ENCODE measurements around the gene C7orf25. TPM values are rescaled to one million over a fixed set of nuclear protein-coding genes. Genes with fewer than 3 reads are reported as not detected.

The C7orf25 gene
- total RNA-seq, 2 experiments from 2014 or later, result 5.6 to 6.8 TPM

DNA sequence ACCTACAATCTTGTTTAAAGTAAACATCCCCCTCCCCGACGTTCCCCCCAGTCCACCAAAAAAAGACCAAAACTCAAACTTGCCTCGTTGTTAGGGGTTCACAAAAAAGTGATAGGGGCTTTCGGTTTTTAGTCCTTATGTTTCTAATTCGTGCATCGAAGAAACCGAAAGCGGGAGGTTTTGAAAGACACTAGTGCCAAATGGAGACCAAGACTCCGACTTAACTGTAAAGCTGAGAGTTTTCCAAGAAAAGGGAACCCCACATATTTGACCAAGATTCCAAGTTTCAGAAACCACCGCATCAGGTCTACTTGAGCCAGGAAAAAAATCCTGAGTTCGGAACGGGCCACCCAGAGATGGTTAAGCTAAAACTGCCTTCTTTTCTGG, 19.6 kb upstream of the C7orf25 start:
- CTCF ChIA-PET, result interaction anchor here (0.9 to 4.3 kb wide), 3 partner anchors 10 to 19 kb away, joined by 3 to 17 read pairs (median 3); partner anchors contain the start of gene C7orf25
- POLR2A ChIA-PET, result interaction anchor here (1.0 to 1.5 kb wide), 2 partner anchors 19 to 43 kb away, joined by 4 to 6 read pairs; partner anchors contain the start of gene C7orf25

DNA sequence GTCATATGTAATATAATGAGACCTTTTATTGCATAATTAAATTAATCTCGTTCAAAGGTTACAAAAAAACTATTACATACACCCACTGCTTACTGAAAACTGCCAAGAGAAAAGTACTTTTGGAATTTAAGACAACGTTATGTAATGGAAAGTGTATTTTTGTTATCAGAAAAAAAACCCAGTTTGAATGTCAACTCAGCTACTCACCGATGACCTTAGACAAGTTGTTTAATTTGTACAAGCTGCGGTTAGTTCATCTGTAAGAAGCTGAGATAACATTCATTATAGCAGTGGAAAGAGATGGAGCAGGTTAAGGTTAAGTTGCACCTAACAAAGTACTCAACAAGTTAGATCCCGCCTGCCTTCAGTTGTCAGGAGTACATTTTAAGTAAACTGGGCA, 19.0 kb upstream of the C7orf25 start:
- ChIA-PET POLR2A (no interaction called here), CTCF (interaction anchor here (4.3 kb wide), 1 partner anchor 11 kb away, joined by 17 read pairs; no protein-coding TSS in a partner anchor)

DNA sequence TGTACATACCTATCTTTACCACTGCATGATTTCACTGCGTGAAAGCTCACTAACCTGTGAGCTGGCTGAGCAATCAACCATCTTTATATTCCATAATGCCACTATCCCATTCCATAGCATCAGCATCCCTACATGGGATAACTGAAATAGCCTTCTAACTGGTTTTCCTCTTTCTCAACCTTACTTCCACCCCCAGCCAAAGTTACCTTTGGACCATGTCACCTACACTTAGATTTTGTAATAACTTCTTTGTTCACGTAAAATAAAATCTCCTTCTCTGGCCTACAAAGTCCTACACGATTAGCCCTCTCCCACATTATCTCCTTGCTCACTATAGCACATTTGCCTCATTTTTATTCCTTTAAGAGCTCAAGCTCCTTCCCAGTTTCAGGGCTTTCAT, 17.6 kb upstream of the C7orf25 start:
- CTCF ChIA-PET, result interaction anchor here (4.3 kb wide), 1 partner anchor 12 kb away, joined by 17 read pairs; no protein-coding TSS in a partner anchor
- POLR2A ChIA-PET, result no interaction called here

DNA sequence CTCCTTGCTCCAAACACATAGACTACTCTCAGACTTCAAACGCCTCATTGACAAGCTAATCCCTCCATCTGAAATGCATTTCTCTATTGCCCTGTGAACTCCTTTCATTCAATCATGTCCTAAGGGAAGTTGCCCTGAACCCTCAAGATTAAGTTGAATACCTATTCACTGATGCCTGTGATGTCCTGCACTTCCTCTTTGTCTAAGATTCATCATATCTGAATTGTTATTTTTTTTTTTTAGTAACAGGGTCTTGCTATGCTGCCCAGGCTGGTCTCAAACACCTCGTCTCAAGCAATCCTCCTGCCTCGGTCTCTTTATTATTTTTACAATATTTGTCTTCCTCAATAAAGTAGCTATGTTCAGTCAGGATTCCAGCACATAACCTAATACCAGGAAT, 16.9 kb upstream of the C7orf25 start:
- CTCF ChIA-PET, result no interaction called here

DNA sequence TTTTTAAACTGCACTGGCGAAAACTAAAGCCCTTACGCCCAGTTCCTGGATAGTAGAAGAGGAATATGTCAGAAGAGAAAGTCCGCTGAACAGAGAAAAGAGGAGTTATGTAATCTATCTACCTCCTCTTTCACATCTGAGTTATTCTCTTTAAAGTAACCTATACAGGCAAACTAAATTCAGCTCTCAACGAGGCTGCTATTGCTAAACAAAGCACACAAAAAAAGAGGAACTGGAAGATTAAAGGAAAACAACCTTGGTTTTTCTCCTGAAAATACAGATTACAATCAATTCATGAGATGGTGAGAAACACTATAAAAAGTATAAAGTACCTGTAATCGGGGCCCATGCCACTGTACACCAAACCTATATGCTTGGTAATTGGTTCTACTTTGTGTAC, 14.3 kb upstream of the C7orf25 start:
- CTCF ChIA-PET, result no interaction called here
- POLR2A ChIA-PET, result no interaction called here

More for the DNA sequence above, 16.9 kb upstream of the C7orf25 start:
- POLR2A ChIA-PET, result no interaction called here

DNA sequence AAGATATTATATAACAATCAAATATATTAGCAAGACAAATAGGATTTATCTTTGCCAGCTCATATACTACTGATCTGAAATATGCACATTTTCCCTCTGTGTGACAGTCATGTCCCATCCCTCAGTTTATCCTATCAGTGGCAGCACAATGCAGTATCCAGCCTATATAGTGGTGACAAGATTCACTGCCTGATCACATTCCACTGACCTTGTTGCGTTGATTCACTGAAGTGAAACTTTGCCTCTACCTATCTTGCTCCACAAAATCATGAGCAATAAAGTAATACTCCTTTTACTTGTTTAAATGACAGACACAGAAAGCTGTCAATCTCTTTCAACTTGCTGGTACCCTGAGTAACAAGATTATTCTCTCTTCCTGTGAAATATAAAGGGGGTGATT, 13.8 kb upstream of the C7orf25 start:
- POLR2A ChIA-PET, result no interaction called here
- CTCF ChIA-PET, result no interaction called here

DNA sequence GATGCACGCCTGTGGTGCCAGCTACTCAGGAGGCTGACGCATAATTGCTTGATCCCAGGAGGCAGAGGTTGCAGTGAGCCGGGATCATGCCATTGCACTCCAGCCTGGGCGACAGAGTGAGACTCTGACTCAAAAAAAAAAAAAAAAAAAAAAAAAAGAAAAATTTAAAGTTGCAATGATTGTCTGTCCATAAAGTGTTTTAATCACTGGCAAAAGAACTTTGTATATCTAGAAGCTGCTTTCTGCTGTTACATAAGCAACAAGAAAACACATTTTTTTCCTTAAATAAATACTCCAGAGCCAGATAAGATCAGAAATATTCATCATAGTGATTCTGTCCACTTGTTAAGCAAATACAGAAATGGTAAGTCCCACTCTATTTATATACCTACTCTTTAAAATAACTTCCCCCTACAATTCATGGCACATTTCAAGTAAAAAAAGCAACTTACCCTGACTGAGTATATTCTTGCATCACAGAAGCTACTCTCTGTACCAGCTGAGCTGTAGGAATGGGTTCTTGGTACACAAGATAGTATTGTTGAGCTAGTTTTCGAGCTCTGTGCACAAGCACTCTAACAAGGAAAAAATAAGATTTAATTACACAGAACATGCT, 12.5 kb upstream of the C7orf25 start:
- ChIA-PET CTCF (no interaction called here), POLR2A (no interaction called here)

DNA sequence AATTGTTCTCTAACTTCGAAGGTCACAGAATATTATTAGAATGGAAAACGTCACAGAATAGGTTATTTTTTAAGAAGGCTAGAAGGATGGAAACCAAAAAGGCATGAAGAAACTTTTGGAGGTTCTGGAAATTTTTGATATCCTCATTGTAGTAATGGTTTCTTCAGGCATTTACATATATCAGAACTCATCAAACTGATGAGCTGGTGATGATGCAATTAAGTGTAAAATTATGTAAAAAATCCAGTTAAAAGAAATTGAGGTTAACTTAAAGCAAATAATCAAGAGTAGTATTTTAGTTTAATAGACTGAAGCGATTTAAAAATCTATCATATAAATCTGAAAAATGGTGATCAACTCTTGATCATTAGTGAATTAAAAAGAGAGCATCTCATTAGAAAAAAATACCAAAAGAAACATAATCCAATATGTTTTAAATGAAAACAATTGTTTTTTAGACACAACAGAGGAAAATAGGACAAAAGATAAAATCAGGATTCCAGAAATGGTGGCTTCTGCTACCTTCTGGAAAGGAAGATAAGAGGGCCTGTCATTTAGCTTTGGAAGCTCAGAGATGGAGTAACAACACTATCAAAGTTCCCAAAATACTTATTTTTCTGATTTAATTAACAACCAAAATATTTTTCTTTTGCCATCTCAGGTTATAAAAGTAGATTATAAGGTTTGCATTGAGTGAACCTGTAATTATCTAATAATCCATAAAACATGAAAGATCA, 10.3 kb upstream of the C7orf25 start:
- ChIA-PET POLR2A (no interaction called here), CTCF (no interaction called here)

DNA sequence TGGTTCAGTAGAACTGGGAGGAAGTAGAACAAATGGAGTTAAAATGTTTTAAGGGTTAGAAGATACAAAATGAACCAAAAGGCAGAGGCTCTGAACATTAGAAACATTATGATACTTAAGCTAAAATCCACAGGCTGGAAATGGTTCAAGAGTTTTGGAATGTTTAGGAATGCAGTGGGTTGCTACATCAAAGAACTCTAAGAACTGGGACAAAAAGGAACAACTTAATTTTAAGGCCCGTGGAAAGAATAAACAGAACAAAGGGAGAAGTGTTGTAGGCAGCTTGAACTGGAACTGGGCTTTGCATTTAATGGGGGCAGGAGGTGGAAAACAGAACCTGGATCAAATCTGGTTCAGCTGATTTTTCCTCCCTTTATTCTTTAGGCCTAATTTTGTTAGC, 3.5 kb upstream of the C7orf25 start:
- CTCF ChIA-PET, result interaction anchor here (0.8 to 2.5 kb wide), 2 partner anchors 16 to 26 kb away, joined by 3 to 5 read pairs; partner anchors contain the start of gene PSMA2
- POLR2A ChIA-PET, result interaction anchor here (0.6 kb wide), 1 partner anchor 17 kb away, joined by 7 read pairs; the partner anchor contains the start of gene MRPL32

DNA sequence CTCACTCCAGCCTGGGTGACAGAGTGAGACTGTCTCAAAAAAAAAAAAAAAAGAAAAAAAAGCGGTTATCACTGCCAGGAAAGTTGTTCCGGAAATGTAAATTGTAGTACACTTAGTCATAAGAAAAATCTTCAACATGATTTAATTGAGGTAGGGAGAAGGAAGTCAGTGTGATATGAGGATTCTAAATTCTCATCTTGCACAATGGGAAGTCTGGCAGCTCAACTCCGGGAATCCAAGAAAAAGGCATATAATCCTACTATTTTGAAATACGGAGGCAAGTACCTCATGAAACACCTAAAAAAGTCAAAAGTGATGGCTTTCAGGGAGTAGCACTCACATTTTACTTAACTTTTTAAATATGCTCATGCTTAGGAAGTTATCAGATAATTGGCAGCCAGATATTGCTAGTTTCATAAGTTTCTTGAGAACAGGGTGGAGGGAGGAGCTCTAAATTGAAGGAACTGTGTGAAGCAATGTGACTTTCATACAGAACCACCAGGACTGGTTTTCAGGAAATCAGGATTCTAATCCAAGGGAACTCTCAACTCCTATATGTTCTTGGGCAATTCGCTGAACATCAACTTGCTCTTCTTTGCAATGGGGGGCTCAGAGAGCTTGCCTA, 2.7 kb upstream of the C7orf25 start:
- CTCF ChIA-PET, result interaction anchor here (0.7 to 2.5 kb wide), 3 partner anchors 17 to 36 kb away, joined by 3 to 5 read pairs (median 3); partner anchors contain the start of gene PSMA2
- POLR2A ChIA-PET, result interaction anchor here (0.9 kb wide), 1 partner anchor 9 kb away, joined by 3 read pairs; no protein-coding TSS in a partner anchor

DNA sequence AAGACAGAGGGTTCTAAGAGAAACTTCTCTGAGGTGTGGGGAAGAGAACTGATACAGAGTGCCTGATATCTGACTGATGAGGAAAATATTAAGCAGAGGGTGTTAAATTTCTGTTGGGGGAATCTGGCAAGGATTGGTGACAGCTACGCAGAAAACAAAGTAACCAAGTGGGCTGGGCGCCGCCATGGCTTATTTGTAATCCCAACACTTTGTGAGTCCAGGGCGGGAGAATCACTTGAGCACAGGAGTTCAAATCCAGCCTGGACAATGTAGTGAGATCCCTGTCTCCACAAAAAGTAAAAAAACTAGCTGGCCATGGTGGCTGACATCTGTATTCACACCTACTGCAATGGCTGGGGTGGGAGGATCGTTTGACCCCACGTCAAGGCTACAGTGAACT, 2.1 kb upstream of the C7orf25 start:
- ChIA-PET CTCF (interaction anchor here (0.7 to 2.5 kb wide), 2 partner anchors 27 to 35 kb away, joined by 3 to 5 read pairs; no protein-coding TSS in a partner anchor), POLR2A (interaction anchor here (0.9 kb wide), 1 partner anchor 10 kb away, joined by 3 read pairs; no protein-coding TSS in a partner anchor)

DNA sequence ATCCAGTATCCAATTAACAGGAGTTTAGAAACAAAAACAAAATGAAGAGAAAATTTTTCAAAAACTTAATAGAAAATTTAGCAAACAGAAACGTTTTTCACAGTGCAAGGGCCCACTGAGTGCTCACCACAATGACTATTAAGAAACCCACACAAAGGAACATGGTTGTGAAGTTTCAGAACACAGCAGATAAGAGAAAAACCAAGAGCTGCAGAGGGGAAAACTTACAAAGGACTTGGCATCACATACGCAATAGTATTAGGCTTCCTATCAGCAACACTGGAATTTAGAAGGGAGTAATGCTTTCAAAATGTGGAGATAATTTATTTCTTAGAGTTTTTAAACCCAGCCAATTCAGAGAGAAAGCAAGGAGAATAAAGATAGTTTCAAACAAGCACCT, 1.7 kb upstream of the C7orf25 start:
- CTCF ChIA-PET, result interaction anchor here (0.7 kb wide), 1 partner anchor 35 kb away, joined by 3 read pairs; no protein-coding TSS in a partner anchor

DNA sequence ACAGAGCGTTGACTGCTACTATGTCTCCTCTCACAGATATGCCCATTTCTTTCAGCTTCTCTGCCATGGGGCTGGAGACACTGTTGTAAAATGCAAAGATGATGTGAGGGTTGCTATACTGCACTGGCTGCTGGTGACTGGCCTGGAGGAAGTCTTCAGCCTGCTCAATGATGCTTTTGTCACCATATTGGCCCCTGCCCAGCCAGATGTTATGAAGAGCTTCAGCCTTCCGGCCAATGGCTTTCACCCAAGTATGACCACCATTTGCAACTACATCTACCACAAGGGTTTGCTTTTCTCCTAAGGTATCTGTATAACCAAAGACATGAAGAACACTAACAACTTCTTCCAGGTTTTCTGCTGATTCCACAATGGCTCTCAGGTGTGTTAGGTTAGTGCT, 1.6 kb downstream of the C7orf25 start:
- ChIA-PET CTCF (no interaction called here), POLR2A (interaction anchor here (1.0 kb wide), 1 partner anchor 22 kb away, joined by 3 read pairs; the partner anchor contains the start of gene MRPL32)

More for the DNA sequence above, 1.7 kb upstream of the C7orf25 start:
- POLR2A ChIA-PET, result interaction anchor here (1.7 kb wide), 1 partner anchor 18 kb away, joined by 6 read pairs; the partner anchor contains the start of genes MRPL32 and PSMA2

DNA sequence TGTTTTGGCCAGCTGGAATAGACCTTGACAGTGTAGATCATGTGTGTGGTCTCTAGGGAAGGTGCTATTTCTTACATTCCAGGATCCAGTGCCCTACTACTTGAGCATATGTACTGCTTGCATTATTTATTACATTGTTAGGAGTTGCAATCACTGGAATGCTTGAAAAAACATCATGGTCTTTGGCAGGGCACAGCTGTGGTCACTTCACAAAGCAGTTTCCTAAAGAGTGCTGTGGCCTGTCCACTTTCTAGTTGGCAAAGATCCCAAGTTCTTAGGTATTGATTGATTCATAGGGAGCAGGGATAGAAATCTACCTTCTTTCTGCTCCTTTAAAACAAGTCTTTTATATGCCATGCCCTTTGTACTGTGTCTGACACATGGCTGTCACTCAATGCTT, 4.6 kb downstream of the C7orf25 start:
- CTCF ChIA-PET, result no interaction called here
- POLR2A ChIA-PET, result no interaction called here

DNA sequence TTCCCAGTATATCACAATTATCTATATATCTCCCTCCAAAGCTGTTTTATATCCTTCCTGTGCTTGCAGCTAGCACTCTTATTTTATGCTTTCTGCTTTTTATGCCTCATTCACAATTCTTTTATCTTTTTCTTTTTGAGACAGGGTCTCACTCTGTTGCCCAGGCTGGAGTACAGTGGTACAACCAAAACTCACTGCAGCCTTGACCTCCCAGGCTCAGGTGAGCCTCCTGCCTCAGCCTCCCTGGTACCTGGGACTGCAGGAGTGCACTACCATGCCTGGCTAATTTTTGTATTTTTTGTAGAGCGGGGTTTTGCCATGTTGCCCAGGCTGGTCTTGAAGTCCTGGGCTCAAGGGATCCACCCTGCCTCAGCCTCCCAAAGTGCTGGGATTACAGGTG, 5.7 kb downstream of the C7orf25 start:
- CTCF ChIA-PET, result no interaction called here
- POLR2A ChIA-PET, result no interaction called here

DNA sequence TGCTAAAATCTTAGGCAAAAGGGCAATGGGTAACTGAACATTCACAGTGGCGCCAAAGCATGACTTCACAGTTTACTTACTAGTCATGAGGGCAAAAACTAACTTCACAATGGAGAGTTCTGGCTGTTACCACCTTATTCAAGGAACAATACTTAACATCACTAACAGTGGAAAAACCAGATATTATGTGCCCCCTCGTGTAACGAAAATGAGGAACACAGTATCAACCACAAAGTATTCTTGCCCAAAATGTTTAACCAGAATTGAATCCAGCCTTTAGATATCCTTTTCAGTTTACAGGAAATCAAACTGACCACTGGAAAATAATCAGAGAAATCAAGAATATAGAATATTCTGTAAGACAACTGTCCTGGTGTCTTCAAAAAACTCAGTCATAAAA, 9.5 kb downstream of the C7orf25 start:
- POLR2A ChIA-PET, result no interaction called here
- CTCF ChIA-PET, result no interaction called here

DNA sequence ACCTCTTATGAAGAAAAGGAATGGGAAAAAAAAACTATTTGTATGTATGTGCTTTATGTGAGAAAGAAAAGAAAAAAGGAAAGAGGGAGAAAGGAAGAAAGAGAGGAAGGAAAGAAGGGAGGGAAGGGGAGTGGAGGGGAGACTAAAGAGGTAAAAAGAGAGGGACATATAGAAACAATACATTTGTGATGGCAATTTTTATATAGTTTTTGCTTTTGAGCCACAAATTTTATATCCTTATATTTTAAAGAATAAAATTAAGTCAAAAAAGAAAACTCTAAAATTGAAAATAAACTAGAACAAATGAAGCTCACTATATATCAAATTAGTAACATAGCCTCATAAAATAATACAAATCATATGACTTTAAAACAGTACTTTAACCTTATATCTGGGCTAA, 11.0 kb downstream of the C7orf25 start:
- ChIA-PET CTCF (no interaction called here), POLR2A (no interaction called here)

DNA sequence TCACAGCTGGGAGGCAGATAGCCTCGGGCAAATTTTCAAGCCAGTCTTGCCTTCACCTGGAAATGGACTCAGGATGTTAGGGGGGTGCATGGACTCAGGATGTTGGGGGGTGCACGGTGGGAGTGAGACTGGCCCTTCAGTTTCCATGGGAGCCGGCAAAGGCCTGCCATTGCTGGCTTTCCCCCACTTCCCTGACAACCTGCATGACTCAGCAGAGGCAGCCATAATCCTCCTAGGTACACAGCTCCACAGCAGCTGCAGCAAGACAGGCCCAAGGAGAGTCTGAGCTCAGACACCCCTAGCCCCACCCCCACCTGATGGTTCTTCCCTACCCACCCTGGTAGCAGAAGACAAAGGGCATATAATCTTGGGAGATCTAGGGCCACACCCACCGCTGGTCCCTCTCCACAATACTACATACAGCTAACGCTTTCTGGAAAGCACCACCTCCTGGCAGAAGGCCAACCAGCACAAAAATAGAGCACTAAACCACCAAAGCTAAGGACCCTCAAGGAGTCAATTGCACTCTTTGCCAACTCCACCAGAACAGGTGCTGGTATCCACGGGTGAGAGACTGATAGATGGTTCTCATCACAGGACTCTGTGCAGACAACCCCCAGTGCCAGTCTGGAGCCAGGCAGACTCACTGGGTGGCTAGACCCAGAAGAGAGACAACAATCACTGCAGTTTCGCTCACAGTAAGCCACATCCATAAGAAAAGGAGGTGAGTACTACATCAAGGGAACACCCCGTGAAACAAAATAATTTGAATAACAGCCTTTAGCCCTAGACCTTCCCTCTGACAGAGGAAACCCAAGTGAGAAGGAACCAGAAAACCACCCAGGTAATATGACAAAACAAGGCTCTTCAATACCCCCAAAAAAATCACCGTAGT, 18.3 kb downstream of the C7orf25 start:
- POLR2A ChIA-PET, result no interaction called here
- CTCF ChIA-PET, result no interaction called here

DNA sequence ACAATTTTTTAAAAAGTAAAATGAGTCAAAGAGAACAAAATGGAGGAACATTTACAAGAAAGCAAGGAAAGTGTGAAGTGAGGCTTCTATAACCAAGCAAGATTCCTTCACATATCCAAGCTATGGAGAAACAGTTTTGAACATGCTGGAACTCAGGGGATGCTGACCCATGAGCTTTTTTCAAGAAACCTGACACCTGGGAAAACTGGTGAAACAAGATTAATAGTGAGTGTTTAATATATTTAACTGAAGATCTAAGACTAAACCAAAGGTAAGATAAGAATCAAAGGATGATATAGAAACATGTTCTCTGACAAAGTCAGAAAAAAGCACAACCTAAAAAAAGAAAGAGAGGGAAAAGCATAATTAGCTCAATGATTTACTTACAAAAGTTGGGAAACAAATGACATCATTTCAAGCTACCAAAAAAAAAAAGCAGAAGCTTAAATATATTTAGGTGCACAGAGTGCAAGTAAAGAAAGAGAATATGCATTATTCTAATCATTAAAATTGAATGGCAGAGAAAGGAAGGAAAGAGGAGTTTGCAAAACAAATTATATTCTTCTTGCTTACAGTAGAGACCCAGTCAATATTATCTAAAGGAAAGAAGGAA, 24.9 kb downstream of the C7orf25 start:
- CTCF ChIA-PET, result interaction anchor here (0.6 kb wide), 1 partner anchor 1589 kb away, joined by 4 read pairs; no protein-coding TSS in a partner anchor

More for the DNA sequence above, 24.9 kb downstream of the C7orf25 start:
- POLR2A ChIA-PET, result no interaction called here

Data from activated CD8-positive, alpha-beta memory T cell treated with anti-CD3 and anti-CD28 coated beads for 36 hours (primary cell).